ENCODE measurements around the gene FBP1. TPM values are rescaled to one million over a fixed set of nuclear protein-coding genes. Genes with fewer than 3 reads are reported as not detected.

Gene FBP1
- total and polyA plus RNA-seq, 2 donors (not counting 3 experiments of a cell fraction or from before 2014, with no cell fraction given): 2.5 to 3.8 TPM

- Histone ChIP-seq H3K4me2 (ENCODE audit: insufficient read depth, low read length) (no peak overlapping the region), H2AFZ (ENCODE audit: low read depth, low read length) (no peak overlapping the region), H3K4me3 (replicated peaks in 1 of 3; ENCODE audit: insufficient read depth in 1 of 3, low read depth in 1 of 3, low read length in 3 of 3) (no peak overlapping the region), H3K4me1 (ENCODE audit: control insufficient read depth, extremely low read depth, insufficient read depth, low read length) (no peaks in the 10 kb centered on the region), H3K79me2 (ENCODE audit: control insufficient read depth, insufficient read depth, low read length) (no peaks in the 10 kb centered on the region), H3K9me1 (replicated peaks; ENCODE audit: control insufficient read depth, extremely low read depth, insufficient read depth, low read length) (no peaks in the 10 kb centered on the region), H3K27me3 (ENCODE audit: control insufficient read depth in 2 of 2, insufficient read depth in 2 of 2, low read length in 2 of 2) (no peaks in the 10 kb centered on the region), H4K20me1 (replicated peaks; ENCODE audit: control insufficient read depth, extremely low read depth, insufficient read depth, low read length) (no peaks in the 10 kb centered on the region), H3K27ac (ENCODE audit: insufficient read depth, low read depth, low read length) (no peak overlapping the region), H3K9ac (replicated peaks; ENCODE audit: extremely low read depth, insufficient read depth, low read length) (no peak overlapping the region), H3K36me3 (ENCODE audit: control insufficient read depth in 2 of 2, extremely low read depth in 1 of 2, insufficient read depth in 2 of 2, low read length in 2 of 2) (no peaks in the 10 kb centered on the region), H3K9me3 (replicated peaks; ENCODE audit: control insufficient read depth, insufficient read depth, low read length) (no peaks in the 10 kb centered on the region)
- FAIRE-seq (no peak), DNase-seq (ENCODE audit: low read depth, low spot score) (no peak)
- CTCF ChIA-PET: no interaction called here
- no TSS peak for BruUV-seq (replicated peaks)
- no peak for TF ChIP-seq MAX (IDR thresholded peaks at IDR 0.05; ENCODE audit: insufficient read depth, insufficient read length)
- TF ChIP-seq JUN (IDR thresholded peaks at IDR 0.05; ENCODE audit: borderline replicate concordance, insufficient read depth, insufficient read length, low read depth): no peak
- no peak for TF ChIP-seq EZH2 (IDR thresholded peaks at IDR 0.05; ENCODE audit: borderline replicate concordance, low read depth, low read length, severe bottlenecking)
- TF ChIP-seq POLR2AphosphoS5 (IDR thresholded peaks at IDR 0.05; ENCODE audit: insufficient read depth, low read depth, low read length): no peak
- no peak for TF ChIP-seq CTCF (IDR thresholded peaks at IDR 0.05; ENCODE audit: extremely low read depth in 1 of 2, insufficient read depth in 1 of 2, low read depth in 1 of 2, low read length in 2 of 2)
- no peak for TF ChIP-seq MYC (IDR thresholded peaks at IDR 0.05; ENCODE audit: low read depth, low read length)
- TF ChIP-seq FOS (IDR thresholded peaks at IDR 0.05; ENCODE audit: borderline replicate concordance, insufficient read depth, low read length): no peak
- TF ChIP-seq POLR2A (IDR thresholded peaks at IDR 0.05; ENCODE audit: low read depth, low read length): no peak
- no peak for TF ChIP-seq GATA2 (IDR thresholded peaks at IDR 0.05; ENCODE audit: insufficient read depth, insufficient read length, low read depth, low read length)
- dilution Hi-C loops (cut with MboI; ENCODE audit: extremely low pct_ligation_motif_present, low sequenced_read_pairs): no loop called here
- intact Hi-C loops (cut with micrococcal nuclease): no loop called here
- POLR2A ChIA-PET: no interaction called here
Measured at GRCh38 chr9:94568250-94568889, 70.9 kb downstream of the FBP1 start.
